Left lung (tissue), 10 donors: ENCODE results near the gene CCDC85B. TPM values are rescaled to one million over a fixed set of nuclear protein-coding genes. Genes with fewer than 3 reads are reported as not detected.

ENCODE experiments used
- ATAC-seq: fragments of 200-7000 bp; cut with Tn5 transposase; one replicate; pipeline ENCODE4 v1.9.1; 2020; ENCODE audit warnings: moderate library complexity
- DNase-seq, 4 donors: peaks; one replicate each; pipeline ENCODE4 v3.0.0-alpha.2; 2013 to 2020
- H3K27ac ChIP-seq, 2 donors: fragments of 200-600 bp; sonication (generic) in 1 of 2; one replicate each; pipeline versions ENCODE4 v1.5.0 to v1.8.0; 2020 to 2021
- H3K27me3 ChIP-seq, 2 donors: fragments of 200-600 bp; sonication (generic) in 1 of 2; one replicate each; pipeline versions ENCODE4 v1.5.0 to v1.8.0; 2020 to 2021
- H3K36me3 ChIP-seq, 2 donors: fragments of 200-600 bp; sonication (generic) in 1 of 2; one replicate each; pipeline versions ENCODE4 v1.5.0 to v1.8.0; 2020 to 2021
- H3K4me1 ChIP-seq, 2 donors: fragments of 200-600 bp; one replicate each; pipeline ENCODE4 v1.8.0; 2021
- H3K4me3 ChIP-seq, 2 donors: fragments of 200-600 bp; sonication (generic) in 1 of 2; one replicate each; pipeline versions ENCODE4 v1.5.0 to v1.8.0; 2020 to 2021; ENCODE audit warnings: mild to moderate bottlenecking in 1 of 2
- H3K9me3 ChIP-seq, 2 donors: fragments of 200-600 bp; sonication (generic) in 1 of 2; one replicate each; pipeline versions ENCODE4 v1.5.0 to v1.8.0; 2020 to 2021
- intact Hi-C, 2 donors: fragments of 100-400 bp; cut with DNase I; formaldehyde crosslinking; loops; one replicate each; pipeline versions ENCODE4 v1.11.2 to v1.14.2; 2022
- polyA plus RNA-seq, 6 donors: library from polyadenylated mRNA; unstranded; fragments of 120-200 nt; gene quantifications; one replicate each; pipeline ENCODE4 v1.2.1, GENCODE V29; 2013; ENCODE audit not compliant: insufficient read length in 6 of 6
- total RNA-seq, 2 donors: library from RNA; stranded (reverse); fragmentation: NEBNext Ultra II Directional; extraction: Animal tissue kit (Norgen Biotek cat#: 25700); gene quantifications; one replicate each; pipeline ENCODE4 v1.2.1, GENCODE V29; 2021
- TF ChIP-seq, protein P1 (sequence below), 2 donors: fragments of 200-600 bp; sonication (generic) in 1 of 2; IDR thresholded peaks; one replicate each; pipeline versions ENCODE4 v1.5.0 to v1.8.0; 2021; ENCODE audit warnings: antibody characterized with exemption in 2 of 2
- donor health status: DM: no; HTN: yes; CAD: no.
- donor health status: DM: no; HTN: no; CAD: no.

Gene CCDC85B
- total and polyA plus RNA-seq, 8 donors, result 10.0 to 32.0 (median 19.0) TPM

- no peak for ATAC-seq
- Histone ChIP-seq H3K27ac (no peak overlapping the region), H3K9me3 (no peaks in the 10 kb centered on the region), H3K4me3 (no peak overlapping the region), H3K27me3 (no peaks in the 10 kb centered on the region), H3K36me3 (peaks cover 0 to 70% of the 10 kb centered on the region in 2 donors), H3K4me1 (peaks cover 5 to 54% of the 10 kb centered on the region in 2 donors)
- DNase-seq, result peak in 1 of 4 donors; percentile 68
- TF ChIP-seq, protein P1, sequence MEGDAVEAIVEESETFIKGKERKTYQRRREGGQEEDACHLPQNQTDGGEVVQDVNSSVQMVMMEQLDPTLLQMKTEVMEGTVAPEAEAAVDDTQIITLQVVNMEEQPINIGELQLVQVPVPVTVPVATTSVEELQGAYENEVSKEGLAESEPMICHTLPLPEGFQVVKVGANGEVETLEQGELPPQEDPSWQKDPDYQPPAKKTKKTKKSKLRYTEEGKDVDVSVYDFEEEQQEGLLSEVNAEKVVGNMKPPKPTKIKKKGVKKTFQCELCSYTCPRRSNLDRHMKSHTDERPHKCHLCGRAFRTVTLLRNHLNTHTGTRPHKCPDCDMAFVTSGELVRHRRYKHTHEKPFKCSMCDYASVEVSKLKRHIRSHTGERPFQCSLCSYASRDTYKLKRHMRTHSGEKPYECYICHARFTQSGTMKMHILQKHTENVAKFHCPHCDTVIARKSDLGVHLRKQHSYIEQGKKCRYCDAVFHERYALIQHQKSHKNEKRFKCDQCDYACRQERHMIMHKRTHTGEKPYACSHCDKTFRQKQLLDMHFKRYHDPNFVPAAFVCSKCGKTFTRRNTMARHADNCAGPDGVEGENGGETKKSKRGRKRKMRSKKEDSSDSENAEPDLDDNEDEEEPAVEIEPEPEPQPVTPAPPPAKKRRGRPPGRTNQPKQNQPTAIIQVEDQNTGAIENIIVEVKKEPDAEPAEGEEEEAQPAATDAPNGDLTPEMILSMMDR (IDR thresholded peaks at IDR 0.05), result no peak
- intact Hi-C loops, result no loop called here
These were observed 23.8 kb upstream of the CCDC85B start for GRCh38 chr11:65866509-65867283.

- no peak for ATAC-seq
These were observed 23.0 kb upstream of the CCDC85B start for GRCh38 chr11:65867284-65868071.

DNA sequence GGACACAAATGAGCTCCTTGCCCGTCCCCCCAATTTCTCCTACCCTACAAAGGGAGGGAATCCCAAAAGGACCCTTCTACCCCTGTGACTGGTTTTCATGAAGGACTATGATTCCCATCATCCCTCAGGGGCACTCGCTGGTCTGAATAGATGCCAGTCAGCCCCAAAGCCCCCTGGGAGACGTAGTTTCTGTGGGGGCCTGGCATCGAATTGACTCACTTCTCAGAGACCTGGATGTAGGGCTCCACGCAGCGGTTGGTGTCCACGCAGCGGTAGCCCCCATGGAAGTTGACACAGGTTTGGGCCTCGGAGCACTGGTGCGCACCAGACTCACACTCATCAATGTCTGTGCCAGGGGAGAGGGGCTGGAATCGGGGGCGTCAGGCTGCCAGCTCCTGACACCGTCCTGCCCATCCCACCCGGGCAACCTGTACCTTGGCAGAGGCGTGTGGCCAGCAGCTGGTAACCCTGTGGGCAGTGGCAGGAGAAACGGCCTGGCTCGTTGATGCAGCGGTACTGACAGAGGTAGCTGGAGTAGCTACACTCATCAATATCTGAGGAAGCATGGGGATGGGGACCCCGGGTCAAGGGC is 22.3 kb upstream of the CCDC85B start:
- no peak for ATAC-seq
- intact Hi-C loops, result no loop called here
- Histone ChIP-seq H3K36me3 (peaks cover 0 to 55% of the 10 kb centered on the region in 2 donors), H3K4me1 (peaks cover 0 to 54% of the 10 kb centered on the region in 2 donors), H3K4me3 (no peak overlapping the region), H3K27me3 (no peaks in the 10 kb centered on the region), H3K9me3 (no peaks in the 10 kb centered on the region), H3K27ac (no peak overlapping the region)
- DNase-seq, result peak in 1 of 4 donors; percentile 50
- TF ChIP-seq, protein P1 (IDR thresholded peaks at IDR 0.05), result no peak

More at GRCh38 chr11:65867284-65868071, 23.0 kb upstream of the CCDC85B start:
- Histone ChIP-seq H3K4me1 (peaks cover 0 to 54% of the 10 kb centered on the region in 2 donors), H3K36me3 (peaks cover 0 to 62% of the 10 kb centered on the region in 2 donors), H3K4me3 (no peak overlapping the region), H3K9me3 (no peaks in the 10 kb centered on the region), H3K27me3 (no peaks in the 10 kb centered on the region), H3K27ac (no peak overlapping the region)
- DNase-seq, result peak in 1 of 4 donors; percentile 74
- TF ChIP-seq, protein P1 (IDR thresholded peaks at IDR 0.05), result no peak
- intact Hi-C loops, result no loop called here

GRCh38 chr11:65868907-65869306 is 21.6 kb upstream of the CCDC85B start:
- DNase-seq (peak in 1 of 4 donors; percentile 1), ATAC-seq (no peak)
- TF ChIP-seq, protein P1 (IDR thresholded peaks at IDR 0.05), result no peak
- Histone ChIP-seq H3K27me3 (no peaks in the 10 kb centered on the region), H3K27ac (no peak overlapping the region), H3K4me3 (no peak overlapping the region), H3K4me1 (peaks cover 0 to 56% of the 10 kb centered on the region in 2 donors), H3K36me3 (peaks cover 0 to 47% of the 10 kb centered on the region in 2 donors), H3K9me3 (no peaks in the 10 kb centered on the region)
- intact Hi-C loops, result no loop called here
